K562 (cell line): ENCODE measurements around the gene HBEGF. TPM values are rescaled to one million over a fixed set of nuclear protein-coding genes. Genes with fewer than 3 reads are reported as not detected.

Source experiments
- ATF1 ChIP-seq, 2 experiments: fragments of 450-650 bp in 1 of 2; IDR thresholded peaks; 2 replicates each; pipeline ENCODE4 v1.6.1; 2016; ENCODE audit warnings: missing compliant biosample characterization in 1 of 2, missing genetic modification characterization in 1 of 2
- CBX2 ChIP-seq: fragments of 200-600 bp; sonication (generic); IDR thresholded peaks from one replicate; pipeline ENCODE4 v1.6.1; 2012; ENCODE audit warnings: mild to moderate bottlenecking, low read length, inconsistent platforms; ENCODE audit not compliant: insufficient read depth, poor library complexity, severe bottlenecking
- CHD2 ChIP-seq: IDR thresholded peaks from 2 replicates; pipeline ENCODE4 v1.6.1; 2011; ENCODE audit warnings: low read depth, low read length
- CREM ChIP-seq: IDR thresholded peaks from 2 replicates; pipeline ENCODE4 v1.6.1; 2014; ENCODE audit warnings: antibody characterized with exemption, low read depth
- CXXC5 ChIP-seq: fragments of 250-450 bp; sonication (Bioruptor Pico); IDR thresholded peaks from 2 replicates; pipeline ENCODE4 v1.8.0; 2022; ENCODE audit warnings: inconsistent platforms, mild to moderate bottlenecking, moderate library complexity
- ETV5 ChIP-seq: sonication (generic); formaldehyde crosslinking; IDR thresholded peaks from 2 replicates; pipeline ENCODE4 v1.4.0; 2020; ENCODE audit warnings: low read depth, mild to moderate bottlenecking, missing genetic modification reagents
- GATA2 ChIP-seq: sonication (generic); formaldehyde crosslinking; IDR thresholded peaks from 2 replicates; pipeline ENCODE4 v1.4.0; 2020; ENCODE audit warnings: mild to moderate bottlenecking, missing genetic modification reagents
- PHB2 ChIP-seq: fragments of 450-650 bp; IDR thresholded peaks from 2 replicates; pipeline ENCODE4 v1.6.1; 2017; ENCODE audit warnings: low read depth
- RAD21 ChIP-seq, 2 experiments: fragments of 250-450 bp in 1 of 2; fragments of 450-650 bp in 1 of 2; sonication (Bioruptor Pico) in 1 of 2; formaldehyde crosslinking in 1 of 2; IDR thresholded peaks in 1 of 2; conservative IDR thresholded peaks in 1 of 2; 2 replicates each; pipeline versions ENCODE4 v1.4.0 to v1.8.0; 2020 to 2022; ENCODE audit warnings: mild to moderate bottlenecking in 2 of 2, moderate library complexity in 1 of 2
- RCOR1 ChIP-seq, 2 experiments: IDR thresholded peaks; 2 replicates each; pipeline ENCODE4 v1.6.1; 2012; ENCODE audit warnings: low read depth in 2 of 2, low read length in 2 of 2, borderline replicate concordance in 1 of 2, improper control_type of control experiment in 1 of 2
- SNRNP70 ChIP-seq: fragments of 200-400 bp; formaldehyde crosslinking; optimal IDR thresholded peaks from 2 replicates; pipeline ENCODE3; 2017; ENCODE audit warnings: low read depth, low read length
- TCF7 ChIP-seq: sonication (generic); IDR thresholded peaks from 2 replicates; pipeline ENCODE4 v1.6.1; 2016; ENCODE audit warnings: antibody characterized with exemption, borderline replicate concordance
- TEAD4 ChIP-seq, 2 experiments: sonication (generic) in 1 of 2; formaldehyde crosslinking in 1 of 2; IDR thresholded peaks; 2 replicates each; pipeline versions ENCODE4 v1.6.1 to v1.8.0; 2012 to 2022; ENCODE audit warnings: borderline replicate concordance in 1 of 2, inconsistent platforms in 1 of 2, low read length in 1 of 2, mild to moderate bottlenecking in 1 of 2, missing genetic modification reagents in 1 of 2
- XRCC5 ChIP-seq: fragments of 200-400 bp; formaldehyde crosslinking; IDR thresholded peaks from 2 replicates; pipeline ENCODE4 v1.6.1; 2017; ENCODE audit warnings: low read depth, mild to moderate bottlenecking, low read length
- polyA plus RNA-seq, 8 experiments: library from polyadenylated mRNA; depleted of rRNA in 4 of 8; stranded (reverse) in 5 of 8; unstranded in 3 of 8; fragments of >200 nt; fragmentation: Nextera tagmentation in 2 of 8; fragmentation: Illumina TruSeq in 1 of 8; extraction: Ambion mirVana in 2 of 8; extraction: Trizol in 1 of 8; gene quantifications; 2 replicates each; pipeline versions ENCODE4 v1.2.1 to v1.2.3, GENCODE V29; 2011 to 2014; ENCODE audit warnings: inconsistent platforms in 1 of 8, missing spikeins in 1 of 8
- total RNA-seq, 7 experiments: library from RNA; depleted of rRNA in 6 of 7; stranded (reverse); fragments of >200 nt in 6 of 7; fragmentation: Illumina TruSeq in 2 of 7; extraction: Trizol in 2 of 7; gene quantifications; 2 replicates each; pipeline versions ENCODE4 v1.2.1 to v1.2.3, GENCODE V29; 2011 to 2021; ENCODE audit warnings: low replicate concordance in 1 of 7
- TF ChIP-seq, protein P1 (sequence below), 2 experiments: fragments of 450-650 bp in 1 of 2; sonication (generic) in 1 of 2; formaldehyde crosslinking in 1 of 2; IDR thresholded peaks; 2 replicates each; pipeline versions ENCODE4 v1.7.1 to v1.9.0; 2016 to 2022; ENCODE audit warnings: inconsistent platforms in 1 of 2, mild to moderate bottlenecking in 1 of 2, missing genetic modification reagents in 1 of 2
- TF ChIP-seq, protein P2 (sequence below): sonication (generic); formaldehyde crosslinking; IDR thresholded peaks from 2 replicates; pipeline ENCODE4 v1.8.0; 2022; ENCODE audit warnings: missing genetic modification reagents, mild to moderate bottlenecking, moderate library complexity, borderline replicate concordance

HBEGF gene
- total and polyA plus RNA-seq, 9 of the 15 experiments (the other 6 are each of a cell fraction or from before 2014, with no cell fraction given) = 0.11 to 1.1 (median 0.60) TPM

DNA sequence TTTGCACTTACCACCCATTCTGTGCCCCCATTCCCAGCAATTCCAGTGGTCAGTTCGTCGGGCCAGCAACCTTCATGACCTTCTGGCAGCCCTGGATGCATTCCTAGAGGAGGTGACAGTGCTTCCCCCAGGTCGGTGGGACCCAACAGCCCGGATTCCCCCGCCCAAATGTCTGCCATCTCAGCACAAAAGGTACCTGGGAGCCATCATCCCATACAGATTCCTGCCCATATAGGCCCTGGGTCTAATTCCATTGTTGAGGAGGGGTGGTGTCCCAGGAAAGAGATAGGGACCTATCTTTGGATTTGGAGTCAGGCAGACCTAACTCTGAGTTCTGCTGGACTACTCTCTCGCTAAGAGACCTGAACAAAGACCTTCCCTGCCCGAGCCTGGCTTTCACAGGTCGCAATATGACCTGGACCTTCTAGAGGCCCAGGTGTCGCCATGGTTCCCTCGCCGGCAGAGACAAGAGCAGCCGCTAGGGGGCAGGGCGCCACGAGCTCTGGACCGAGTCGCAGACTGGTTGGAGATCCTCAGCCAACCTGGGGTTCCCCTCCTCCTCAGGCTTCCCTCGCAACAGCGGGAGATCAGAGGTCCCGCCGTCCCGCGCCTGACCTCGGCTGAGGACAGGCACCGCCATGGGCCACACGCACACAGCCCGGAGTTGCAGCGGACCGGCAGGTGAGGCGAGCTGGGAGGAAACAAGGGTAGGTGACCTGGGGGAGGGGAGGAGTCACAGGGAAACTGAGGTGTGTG lies 16.6 kb upstream of the HBEGF start (continued):
- TF ChIP-seq, protein P1, sequence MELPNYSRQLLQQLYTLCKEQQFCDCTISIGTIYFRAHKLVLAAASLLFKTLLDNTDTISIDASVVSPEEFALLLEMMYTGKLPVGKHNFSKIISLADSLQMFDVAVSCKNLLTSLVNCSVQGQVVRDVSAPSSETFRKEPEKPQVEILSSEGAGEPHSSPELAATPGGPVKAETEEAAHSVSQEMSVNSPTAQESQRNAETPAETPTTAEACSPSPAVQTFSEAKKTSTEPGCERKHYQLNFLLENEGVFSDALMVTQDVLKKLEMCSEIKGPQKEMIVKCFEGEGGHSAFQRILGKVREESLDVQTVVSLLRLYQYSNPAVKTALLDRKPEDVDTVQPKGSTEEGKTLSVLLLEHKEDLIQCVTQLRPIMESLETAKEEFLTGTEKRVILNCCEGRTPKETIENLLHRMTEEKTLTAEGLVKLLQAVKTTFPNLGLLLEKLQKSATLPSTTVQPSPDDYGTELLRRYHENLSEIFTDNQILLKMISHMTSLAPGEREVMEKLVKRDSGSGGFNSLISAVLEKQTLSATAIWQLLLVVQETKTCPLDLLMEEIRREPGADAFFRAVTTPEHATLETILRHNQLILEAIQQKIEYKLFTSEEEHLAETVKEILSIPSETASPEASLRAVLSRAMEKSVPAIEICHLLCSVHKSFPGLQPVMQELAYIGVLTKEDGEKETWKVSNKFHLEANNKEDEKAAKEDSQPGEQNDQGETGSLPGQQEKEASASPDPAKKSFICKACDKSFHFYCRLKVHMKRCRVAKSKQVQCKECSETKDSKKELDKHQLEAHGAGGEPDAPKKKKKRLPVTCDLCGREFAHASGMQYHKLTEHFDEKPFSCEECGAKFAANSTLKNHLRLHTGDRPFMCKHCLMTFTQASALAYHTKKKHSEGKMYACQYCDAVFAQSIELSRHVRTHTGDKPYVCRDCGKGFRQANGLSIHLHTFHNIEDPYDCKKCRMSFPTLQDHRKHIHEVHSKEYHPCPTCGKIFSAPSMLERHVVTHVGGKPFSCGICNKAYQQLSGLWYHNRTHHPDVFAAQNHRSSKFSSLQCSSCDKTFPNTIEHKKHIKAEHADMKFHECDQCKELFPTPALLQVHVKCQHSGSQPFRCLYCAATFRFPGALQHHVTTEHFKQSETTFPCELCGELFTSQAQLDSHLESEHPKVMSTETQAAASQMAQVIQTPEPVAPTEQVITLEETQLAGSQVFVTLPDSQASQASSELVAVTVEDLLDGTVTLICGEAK (IDR thresholded peaks at IDR 0.05) = 0 out of 2 replicates have a peak, but pooled peaks have one; percentile 11
- TF ChIP-seq, protein P1 (CRISPR knock-in tag; IDR thresholded peaks at IDR 0.05) = no peak
- TF ChIP-seq SNRNP70 (no peak), RCOR1 (IDR thresholded peaks at IDR 0.05; ENCODE audit: borderline replicate concordance in 1 of 2, low read depth in 2 of 2, low read length in 2 of 2) (peak in 1 of 2 experiments; percentile 17; a peak in 1 of 4 replicates), GATA2 (CRISPR knock-in tag) (no peak), RAD21 (CRISPR knock-in tag; conservative IDR thresholded peaks at IDR 0.05 in 1 of 2, IDR thresholded peaks at IDR 0.05 in 1 of 2) (peak; percentile 52 to 82), CBX2 (no peak), XRCC5 (peak; percentile 93), TEAD4 (IDR thresholded peaks at IDR 0.05; ENCODE audit: low read length) (no peak), TEAD4 (CRISPR knock-in tag; IDR thresholded peaks at IDR 0.05; ENCODE audit: borderline replicate concordance) (no peak), ETV5 (peak; percentile 37; the same call in 1 of the 2 replicates), TCF7 (peak; percentile 70; the same call in 1 of the 2 replicates), PHB2 (no peak), CREM (peak; percentile 53; the same call in 1 of the 2 replicates), CXXC5 (CRISPR knock-in tag) (peak; percentile 58), ATF1 (CRISPR knock-in tag; IDR thresholded peaks at IDR 0.05) (no peak), ATF1 (tag; IDR thresholded peaks at IDR 0.05) (peak; percentile 24; the same call in 1 of the 2 replicates), CHD2 (peak; percentile 10; the same call in 1 of the 2 replicates)
- TF ChIP-seq, protein P2, sequence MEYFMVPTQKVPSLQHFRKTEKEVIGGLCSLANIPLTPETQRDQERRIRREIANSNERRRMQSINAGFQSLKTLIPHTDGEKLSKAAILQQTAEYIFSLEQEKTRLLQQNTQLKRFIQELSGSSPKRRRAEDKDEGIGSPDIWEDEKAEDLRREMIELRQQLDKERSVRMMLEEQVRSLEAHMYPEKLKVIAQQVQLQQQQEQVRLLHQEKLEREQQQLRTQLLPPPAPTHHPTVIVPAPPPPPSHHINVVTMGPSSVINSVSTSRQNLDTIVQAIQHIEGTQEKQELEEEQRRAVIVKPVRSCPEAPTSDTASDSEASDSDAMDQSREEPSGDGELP (CRISPR knock-in tag) = peak; percentile 68; the same call in 1 of the 2 replicates
